K562 (cell line): ENCODE measurements around the gene PBX2. TPM values are rescaled to one million over a fixed set of nuclear protein-coding genes. Genes with fewer than 3 reads are reported as not detected.

Experiments used
- ASH1L ChIP-seq: fragments of 450-650 bp; IDR thresholded peaks from 2 replicates; pipeline ENCODE4 v1.6.1; 2018; ENCODE audit warnings: borderline replicate concordance, mild to moderate bottlenecking, low read depth; ENCODE audit not compliant: partially characterized antibody
- FOXA1 ChIP-seq: fragments of 450-650 bp; IDR thresholded peaks from 2 replicates; pipeline ENCODE4 v1.6.1; 2016; ENCODE audit warnings: mild to moderate bottlenecking, borderline replicate concordance
- GTF2E2 ChIP-seq: fragments of 200-800 bp; sonication (Bioruptor generic); IDR thresholded peaks from 2 replicates; pipeline ENCODE4 v1.6.1; 2016; ENCODE audit warnings: missing genetic modification characterization, missing compliant biosample characterization
- GTF3C2 ChIP-seq: IDR thresholded peaks from 3 replicates; pipeline ENCODE4 v1.6.1; 2011; ENCODE audit warnings: borderline replicate concordance, mild to moderate bottlenecking, moderate library complexity; ENCODE audit not compliant: insufficient read length; ENCODE audit errors: extremely low read depth
- PHB ChIP-seq: fragments of 250-450 bp; sonication (Bioruptor Pico); IDR thresholded peaks from 2 replicates; pipeline ENCODE4 v1.5.0; 2021
- PHF21A ChIP-seq: fragments of 450-650 bp; IDR thresholded peaks from 2 replicates; pipeline ENCODE4 v1.6.1; 2017; ENCODE audit warnings: low read depth, borderline replicate concordance
- RBBP5 ChIP-seq: fragments of 200-600 bp; sonication (generic); IDR thresholded peaks from 2 replicates; pipeline ENCODE4 v1.6.1; 2012; ENCODE audit warnings: borderline replicate concordance, mild to moderate bottlenecking, low read length, control low read depth, inconsistent platforms; ENCODE audit not compliant: insufficient read depth, poor library complexity, severe bottlenecking
- SIX5 ChIP-seq, 2 experiments: IDR thresholded peaks; 2 replicates each; pipeline ENCODE4 v1.6.1; 2011; ENCODE audit warnings: low read length in 2 of 2, borderline replicate concordance in 1 of 2, low read depth in 1 of 2, mild to moderate bottlenecking in 1 of 2, moderate library complexity in 1 of 2; ENCODE audit not compliant: insufficient read depth in 1 of 2
- TAF9B ChIP-seq: fragments of 450-650 bp; IDR thresholded peaks from 2 replicates; pipeline ENCODE4 v1.6.1; 2018; ENCODE audit warnings: mild to moderate bottlenecking; ENCODE audit not compliant: partially characterized antibody
- ZBTB1 ChIP-seq: sonication (generic); formaldehyde crosslinking; IDR thresholded peaks from 2 replicates; pipeline ENCODE4 v1.8.1; 2023; ENCODE audit warnings: missing genetic modification reagents, low read depth, mild to moderate bottlenecking, borderline replicate concordance
- ZFPM2 ChIP-seq: fragments of 250-450 bp; sonication (Bioruptor Pico); IDR thresholded peaks from 2 replicates; pipeline ENCODE4 v1.5.1; 2022; ENCODE audit warnings: mild to moderate bottlenecking
- ZNF224 ChIP-seq: sonication (generic); formaldehyde crosslinking; IDR thresholded peaks from 2 replicates; pipeline ENCODE4 v1.8.0; 2022; ENCODE audit warnings: mild to moderate bottlenecking, missing genetic modification reagents
- ZNF431 ChIP-seq: sonication (generic); formaldehyde crosslinking; IDR thresholded peaks from 2 replicates; pipeline ENCODE4 v1.8.0; 2022; ENCODE audit warnings: mild to moderate bottlenecking, missing genetic modification reagents
- ZNF77 ChIP-seq: fragments of 250-450 bp; sonication (Bioruptor Pico); IDR thresholded peaks from 2 replicates; pipeline ENCODE4 v1.5.0; 2020
- polyA plus RNA-seq, 8 experiments: library from polyadenylated mRNA; depleted of rRNA in 4 of 8; stranded (reverse) in 5 of 8; unstranded in 3 of 8; fragments of >200 nt; fragmentation: Nextera tagmentation in 2 of 8; fragmentation: Illumina TruSeq in 1 of 8; extraction: Ambion mirVana in 2 of 8; extraction: Trizol in 1 of 8; gene quantifications; 2 replicates each; pipeline versions ENCODE4 v1.2.1 to v1.2.3, GENCODE V29; 2011 to 2014; ENCODE audit warnings: inconsistent platforms in 1 of 8, missing spikeins in 1 of 8
- total RNA-seq, 7 experiments: library from RNA; depleted of rRNA in 6 of 7; stranded (reverse); fragments of >200 nt in 6 of 7; fragmentation: Illumina TruSeq in 2 of 7; extraction: Trizol in 2 of 7; gene quantifications; 2 replicates each; pipeline versions ENCODE4 v1.2.1 to v1.2.3, GENCODE V29; 2011 to 2021; ENCODE audit warnings: low replicate concordance in 1 of 7
- TF ChIP-seq, protein P1 (sequence below), 2 experiments: fragments of 450-650 bp; IDR thresholded peaks; 2 replicates each; pipeline ENCODE4 v1.6.1; 2016
- TF ChIP-seq, protein P2 (sequence below): fragments of 250-450 bp; sonication (Bioruptor Pico); IDR thresholded peaks from 2 replicates; pipeline ENCODE4 v1.8.0; 2022; ENCODE audit warnings: moderate library complexity, mild to moderate bottlenecking, inconsistent platforms

Gene PBX2
- total and polyA plus RNA-seq, 9 of the 15 experiments (the other 6 are each of a cell fraction or from before 2014, with no cell fraction given), result 1.9 to 134 (median 62.5) TPM

DNA sequence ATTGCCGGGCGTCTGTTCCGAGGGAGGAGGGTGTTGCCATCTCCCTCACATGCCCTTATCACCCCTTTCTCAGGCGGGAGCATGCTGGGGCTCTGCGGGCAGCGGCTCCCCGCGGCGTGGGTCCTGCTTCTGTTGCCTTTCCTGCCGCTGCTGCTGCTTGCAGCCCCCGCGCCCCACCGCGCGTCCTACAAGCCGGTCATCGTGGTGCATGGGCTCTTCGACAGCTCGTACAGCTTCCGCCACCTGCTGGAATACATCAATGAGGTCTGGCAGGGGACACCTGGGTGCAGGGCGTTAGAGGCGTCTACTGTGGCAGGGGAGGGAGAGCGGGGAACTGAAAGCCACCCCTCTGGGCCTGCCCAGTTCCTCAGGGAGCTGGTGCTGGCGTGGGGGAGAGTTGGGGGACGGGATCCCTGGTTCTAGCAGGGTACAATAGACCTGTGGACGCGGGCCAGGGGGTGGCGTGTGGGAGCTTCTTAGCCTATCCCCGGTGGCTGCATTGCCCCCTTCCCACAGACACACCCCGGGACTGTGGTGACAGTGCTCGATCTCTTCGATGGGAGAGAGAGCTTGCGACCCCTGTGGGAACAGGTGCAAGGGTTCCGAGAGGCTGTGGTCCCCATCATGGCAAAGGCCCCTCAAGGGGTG lies 35.4 kb downstream of the PBX2 start (continued):
- peak; percentile 88 for TF ChIP-seq RBBP5
- TF ChIP-seq GTF3C2, result no peak
- TF ChIP-seq ZFPM2, result no peak
- no peak for TF ChIP-seq SIX5 (IDR thresholded peaks at IDR 0.05; ENCODE audit: borderline replicate concordance in 1 of 2, insufficient read depth in 1 of 2, low read depth in 1 of 2, low read length in 2 of 2)
- no peak for TF ChIP-seq ASH1L
- TF ChIP-seq PHF21A, result no peak
- TF ChIP-seq TAF9B, result no peak
- TF ChIP-seq, protein P1, sequence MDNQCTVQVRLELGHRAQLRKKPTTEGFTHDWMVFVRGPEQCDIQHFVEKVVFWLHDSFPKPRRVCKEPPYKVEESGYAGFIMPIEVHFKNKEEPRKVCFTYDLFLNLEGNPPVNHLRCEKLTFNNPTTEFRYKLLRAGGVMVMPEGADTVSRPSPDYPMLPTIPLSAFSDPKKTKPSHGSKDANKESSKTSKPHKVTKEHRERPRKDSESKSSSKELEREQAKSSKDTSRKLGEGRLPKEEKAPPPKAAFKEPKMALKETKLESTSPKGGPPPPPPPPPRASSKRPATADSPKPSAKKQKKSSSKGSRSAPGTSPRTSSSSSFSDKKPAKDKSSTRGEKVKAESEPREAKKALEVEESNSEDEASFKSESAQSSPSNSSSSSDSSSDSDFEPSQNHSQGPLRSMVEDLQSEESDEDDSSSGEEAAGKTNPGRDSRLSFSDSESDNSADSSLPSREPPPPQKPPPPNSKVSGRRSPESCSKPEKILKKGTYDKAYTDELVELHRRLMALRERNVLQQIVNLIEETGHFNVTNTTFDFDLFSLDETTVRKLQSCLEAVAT (IDR thresholded peaks at IDR 0.05), result no peak
- TF ChIP-seq, protein P2, sequence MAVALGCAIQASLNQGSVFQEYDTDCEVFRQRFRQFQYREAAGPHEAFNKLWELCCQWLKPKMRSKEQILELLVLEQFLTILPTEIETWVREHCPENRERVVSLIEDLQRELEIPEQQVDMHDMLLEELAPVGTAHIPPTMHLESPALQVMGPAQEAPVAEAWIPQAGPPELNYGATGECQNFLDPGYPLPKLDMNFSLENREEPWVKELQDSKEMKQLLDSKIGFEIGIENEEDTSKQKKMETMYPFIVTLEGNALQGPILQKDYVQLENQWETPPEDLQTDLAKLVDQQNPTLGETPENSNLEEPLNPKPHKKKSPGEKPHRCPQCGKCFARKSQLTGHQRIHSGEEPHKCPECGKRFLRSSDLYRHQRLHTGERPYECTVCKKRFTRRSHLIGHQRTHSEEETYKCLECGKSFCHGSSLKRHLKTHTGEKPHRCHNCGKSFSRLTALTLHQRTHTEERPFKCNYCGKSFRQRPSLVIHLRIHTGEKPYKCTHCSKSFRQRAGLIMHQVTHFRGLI (CRISPR knock-in tag), result no peak
- TF ChIP-seq GTF2E2 (tag), result no peak
- TF ChIP-seq ZNF224 (CRISPR knock-in tag), result no peak
- TF ChIP-seq ZBTB1 (CRISPR knock-in tag), result no peak; the same call in 1 of the 2 replicates
- 0 out of 2 replicates have a peak, but pooled peaks have one; percentile 67 for TF ChIP-seq PHB
- TF ChIP-seq ZNF77 (CRISPR knock-in tag), result no peak
- no peak for TF ChIP-seq FOXA1
- no peak for TF ChIP-seq ZNF431 (CRISPR knock-in tag)
